Measurements from ENCODE around the gene MSN. TPM values are rescaled to one million over a fixed set of nuclear protein-coding genes. Genes with fewer than 3 reads are reported as not detected.
A peak's percentile ranks its signal among the peaks of the same experiment; 100 is the strongest.

MSN gene
- total RNA-seq, 4 donors from 2014 or later: 166 to 412 (median 274) TPM

GRCh38 chrX:65744965-65745364, 77.5 kb downstream of the MSN start:
- no peak for TF ChIP-seq CTCF (IDR thresholded peaks at IDR 0.05)
- DNase-seq (ENCODE audit: low spot score): no peak
- peak; percentile 39 for ATAC-seq (ENCODE audit: low FRiP score)

- TF ChIP-seq CTCF (IDR thresholded peaks at IDR 0.05): no peak
- no peak for ATAC-seq (ENCODE audit: low FRiP score)
Observed at GRCh38 chrX:65745427-65745826, 78.0 kb downstream of the MSN start.

GRCh38 chrX:65745992-65746391, 78.5 kb downstream of the MSN start:
- no peak for TF ChIP-seq CTCF (IDR thresholded peaks at IDR 0.05)
- ATAC-seq (ENCODE audit: low FRiP score): no peak
- no peak for DNase-seq (ENCODE audit: low spot score)

More at GRCh38 chrX:65745427-65745826, 78.0 kb downstream of the MSN start:
- no peak for DNase-seq (ENCODE audit: low spot score)

GRCh38 chrX:65750674-65751469, 83.4 kb downstream of the MSN start:
- no peak for DNase-seq (ENCODE audit: low spot score)
- TF ChIP-seq CTCF (IDR thresholded peaks at IDR 0.05): no peak
- ATAC-seq (ENCODE audit: low FRiP score): no peak

GRCh38 chrX:65751519-65751918, 84.1 kb downstream of the MSN start:
- no peak for DNase-seq (ENCODE audit: low spot score)
- TF ChIP-seq CTCF (IDR thresholded peaks at IDR 0.05): no peak
- ATAC-seq (ENCODE audit: low FRiP score): no peak

- DNase-seq (ENCODE audit: low spot score): no peak
- no peak for TF ChIP-seq CTCF (IDR thresholded peaks at IDR 0.05)
- no peak for ATAC-seq (ENCODE audit: low FRiP score)
Observed at GRCh38 chrX:65752294-65752693, 84.8 kb downstream of the MSN start.

- no peak for TF ChIP-seq CTCF (IDR thresholded peaks at IDR 0.05)
- ATAC-seq (ENCODE audit: low FRiP score) (no peak), DNase-seq (ENCODE audit: low spot score) (no peak)
Observed at GRCh38 chrX:65755786-65756185, 88.3 kb downstream of the MSN start.

Measured in omental fat pad (tissue), 4 donors.